ENCODE measurements around the gene SLC12A3.

GRCh38 chr16:56931892-56932720 is 67.1 kb downstream of the SLC12A3 start, which contains the start of gene HERPUD1:
- TF ChIP-seq, protein P1, sequence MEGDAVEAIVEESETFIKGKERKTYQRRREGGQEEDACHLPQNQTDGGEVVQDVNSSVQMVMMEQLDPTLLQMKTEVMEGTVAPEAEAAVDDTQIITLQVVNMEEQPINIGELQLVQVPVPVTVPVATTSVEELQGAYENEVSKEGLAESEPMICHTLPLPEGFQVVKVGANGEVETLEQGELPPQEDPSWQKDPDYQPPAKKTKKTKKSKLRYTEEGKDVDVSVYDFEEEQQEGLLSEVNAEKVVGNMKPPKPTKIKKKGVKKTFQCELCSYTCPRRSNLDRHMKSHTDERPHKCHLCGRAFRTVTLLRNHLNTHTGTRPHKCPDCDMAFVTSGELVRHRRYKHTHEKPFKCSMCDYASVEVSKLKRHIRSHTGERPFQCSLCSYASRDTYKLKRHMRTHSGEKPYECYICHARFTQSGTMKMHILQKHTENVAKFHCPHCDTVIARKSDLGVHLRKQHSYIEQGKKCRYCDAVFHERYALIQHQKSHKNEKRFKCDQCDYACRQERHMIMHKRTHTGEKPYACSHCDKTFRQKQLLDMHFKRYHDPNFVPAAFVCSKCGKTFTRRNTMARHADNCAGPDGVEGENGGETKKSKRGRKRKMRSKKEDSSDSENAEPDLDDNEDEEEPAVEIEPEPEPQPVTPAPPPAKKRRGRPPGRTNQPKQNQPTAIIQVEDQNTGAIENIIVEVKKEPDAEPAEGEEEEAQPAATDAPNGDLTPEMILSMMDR (conservative IDR thresholded peaks at IDR 0.05 in 1 of 2, IDR thresholded peaks at IDR 0.05 in 1 of 2; ENCODE audit: low read depth in 1 of 2, low read length in 2 of 2), result peak in 1 of 2 donors; percentile 12
- TF ChIP-seq EZH2 (IDR thresholded peaks at IDR 0.05; ENCODE audit: low read length, missing control alignments), result no peak

Measured in fibroblast of lung (primary cell).